HepG2 (cell line): Measurements from ENCODE around the gene LCE3E. TPM values are rescaled to one million over a fixed set of nuclear protein-coding genes. Genes with fewer than 3 reads are reported as not detected.

Experiments
- ATAC-seq: fragments of 200-7000 bp; cut with Tn5 transposase; 3 replicates; pipeline ENCODE4 v1.9.1; 2020; ENCODE audit warnings: mild to moderate bottlenecking, moderate library complexity
- BruUV-seq: library from RNA; stranded (reverse); fragments of 400-500 nt; replicated peaks from 2 replicates; lab custom pipeline; 2021; lab: Mats Ljungman, UMichigan
- CTCF ChIA-PET: fragments of 300-600 bp; formaldehyde crosslinking; extraction: SDS; loops from one replicate; lab custom pipeline; 2021; ENCODE audit warnings: low total read pairs, inconsistent platforms, low intra/inter-chr PET ratio; lab: Yijun Ruan, JAX
- POLR2A ChIA-PET: fragments of 350-600 bp; sonication (Branson Sonifier 250); formaldehyde crosslinking; loops from one replicate; lab custom pipeline; 2020; ENCODE audit warnings: antibody characterized with exemption, inconsistent platforms; lab: Yijun Ruan, JAX
- DNase-seq: peaks from one replicate; pipeline ENCODE4 v3.0.0-alpha.2; 2015; ENCODE audit warnings: low spot score
- FAIRE-seq: peaks from 3 replicates; lab custom pipeline; 2011; peaks lifted over from hg19 to GRCh38; lab: Jason Lieb, UNC
- H2AFZ ChIP-seq: one replicate; pipeline ENCODE4 v1.6.1; 2011; ENCODE audit warnings: low read length, inconsistent platforms
- H3K27ac ChIP-seq: fragments of 300-600 bp; 3 replicates; pipeline ENCODE4 v1.8.0; 2011; ENCODE audit warnings: mixed run types, mild to moderate bottlenecking, mixed read lengths, low read length, inconsistent platforms; ENCODE audit not compliant: insufficient read depth; ENCODE audit errors: extremely low read length
- H3K27me3 ChIP-seq, 2 experiments: fragments of 200-600 bp in 1 of 2; 2 replicates in 1 of 2; 3 replicates in 1 of 2; pipeline versions ENCODE4 v1.6.0 to v1.8.0; 2011; ENCODE audit warnings: low read length in 2 of 2, mild to moderate bottlenecking in 2 of 2, moderate library complexity in 2 of 2, inconsistent platforms in 1 of 2; ENCODE audit not compliant: insufficient read depth in 2 of 2, control insufficient read depth in 1 of 2
- H3K36me3 ChIP-seq, 2 experiments: fragments of 200-600 bp in 1 of 2; replicated peaks in 1 of 2; 2 replicates in 1 of 2; 3 replicates in 1 of 2; pipeline versions ENCODE4 v1.5.1 to v1.8.0; 2011; ENCODE audit warnings: low read length in 2 of 2, inconsistent platforms in 1 of 2; ENCODE audit not compliant: insufficient read depth in 2 of 2, control insufficient read depth in 1 of 2
- H3K4me1 ChIP-seq: 2 replicates; pipeline ENCODE4 v1.5.1; 2012; ENCODE audit warnings: low read length, inconsistent platforms; ENCODE audit not compliant: insufficient read depth
- H3K4me2 ChIP-seq: 2 replicates; pipeline ENCODE4 v1.6.0; 2011; ENCODE audit warnings: low read depth, low read length, inconsistent platforms
- H3K4me3 ChIP-seq, 3 experiments: fragments of 200-600 bp in 1 of 3; sonication (generic), shearing (Covaris generic) in 1 of 3; replicated peaks in 1 of 3; 2 replicates each; pipeline ENCODE4 v1.5.1; 2011 to 2016; ENCODE audit warnings: low read length in 3 of 3, inconsistent platforms in 2 of 3, low read depth in 2 of 3, mild to moderate bottlenecking in 2 of 3, control low read depth in 1 of 3, mixed read lengths in 1 of 3; ENCODE audit not compliant: insufficient read depth in 1 of 3
- H3K79me2 ChIP-seq: one replicate; pipeline ENCODE4 v1.6.1; 2011; ENCODE audit warnings: low read length, inconsistent platforms; ENCODE audit not compliant: insufficient read depth
- H3K9ac ChIP-seq: 2 replicates; pipeline ENCODE4 v1.6.0; 2011; ENCODE audit warnings: mild to moderate bottlenecking, low read depth, low read length, inconsistent platforms; ENCODE audit not compliant: insufficient read depth
- H3K9me3 ChIP-seq: 2 replicates; pipeline ENCODE4 v1.5.1; 2012; ENCODE audit warnings: mild to moderate bottlenecking, low read length
- H4K20me1 ChIP-seq: 2 replicates; pipeline ENCODE4 v1.6.0; 2011; ENCODE audit warnings: inconsistent platforms, mild to moderate bottlenecking, low read length, moderate library complexity; ENCODE audit not compliant: insufficient read depth
- ARID2 ChIP-seq: sonication (generic); formaldehyde crosslinking; IDR thresholded peaks from 2 replicates; pipeline ENCODE4 v1.8.1; 2022; ENCODE audit warnings: mild to moderate bottlenecking, missing genetic modification reagents, borderline replicate concordance
- CEBPB ChIP-seq: IDR thresholded peaks from 2 replicates; pipeline ENCODE4 v1.6.1; 2011; ENCODE audit warnings: low read depth, low read length, improper control_type of control experiment, borderline replicate concordance
- NFE2L2 ChIP-seq: fragments of 150-350 bp; IDR thresholded peaks from 2 replicates; pipeline ENCODE4 v1.6.1; 2014; ENCODE audit warnings: low read length
- RXRB ChIP-seq: IDR thresholded peaks from 2 replicates; pipeline ENCODE4 v1.6.1; 2016; ENCODE audit warnings: borderline replicate concordance, missing genetic modification reagents, missing compliant biosample characterization
- SKI ChIP-seq: fragments of 450-650 bp; IDR thresholded peaks from one replicate; pipeline ENCODE4 v1.6.1; 2018; ENCODE audit warnings: mild to moderate bottlenecking; ENCODE audit not compliant: partially characterized antibody
- ZNF207 ChIP-seq: fragments of 450-650 bp; IDR thresholded peaks from 2 replicates; pipeline ENCODE4 v1.6.1; 2016; ENCODE audit warnings: antibody characterized with exemption, borderline replicate concordance
- ZNF432 ChIP-seq: sonication (generic); formaldehyde crosslinking; IDR thresholded peaks from 2 replicates; pipeline ENCODE4 v1.5.0; 2020; ENCODE audit warnings: missing genetic modification reagents, mild to moderate bottlenecking, borderline replicate concordance
- ZNF747 ChIP-seq: sonication (generic); formaldehyde crosslinking; IDR thresholded peaks from 2 replicates; pipeline ENCODE4 v1.8.1; 2023; ENCODE audit warnings: missing genetic modification reagents, mild to moderate bottlenecking, borderline replicate concordance
- WGBS: methylation state at CpG from one replicate; pipeline ENCODE4 v1.1.6; 2017; ENCODE audit warnings: low lambda C conversion rate; 5-methylcytosine and 5-hydroxymethylcytosine counted together
- in situ Hi-C: cut with HindIII; loops from 2 replicates; pipeline ENCODE4 v1.10.0; 2017; ENCODE audit warnings: low pct_unique_long_range_greater_than_20kb; ENCODE audit not compliant: extremely low pct_ligation_motif_present
- intact Hi-C: fragments of 100-400 bp; cut with micrococcal nuclease; formaldehyde crosslinking; loops from one replicate; pipeline ENCODE4 v1.10.0; 2022; ENCODE audit not compliant: unreplicated experiment
- polyA plus RNA-seq, 8 experiments: library from polyadenylated mRNA; depleted of rRNA in 3 of 8; stranded (reverse) in 7 of 8; unstranded in 1 of 8; fragments of >200 nt; fragmentation: Illumina TruSeq in 4 of 8; extraction: Trizol in 4 of 8; gene quantifications; 2 replicates each; pipeline versions ENCODE4 v1.2.1 to v1.2.3, GENCODE V29; 2011 to 2016; ENCODE audit warnings: low read depth in 4 of 8, missing spikeins in 1 of 8, mixed read lengths in 1 of 8; ENCODE audit not compliant: insufficient read depth in 1 of 8
- total RNA-seq, 5 experiments: library from RNA; depleted of rRNA; stranded (reverse); fragments of >200 nt; fragmentation: Illumina TruSeq; extraction: Trizol; gene quantifications; 2 replicates each; pipeline ENCODE4 v1.2.3, GENCODE V29; 2016; ENCODE audit warnings: low read depth in 1 of 5
- TF ChIP-seq, protein P1 (sequence below): sonication (generic); formaldehyde crosslinking; IDR thresholded peaks from 2 replicates; pipeline ENCODE4 v1.4.0; 2020; ENCODE audit warnings: missing genetic modification reagents
- TF ChIP-seq, protein P2 (sequence below): fragments of 450-650 bp; IDR thresholded peaks from 2 replicates; pipeline ENCODE4 v1.6.1; 2017; ENCODE audit warnings: mild to moderate bottlenecking

LCE3E gene
- total and polyA plus RNA-seq, 2 of the 13 experiments (the other 11 are each of a cell fraction or from before 2014, with no cell fraction given) = not detected

DNA sequence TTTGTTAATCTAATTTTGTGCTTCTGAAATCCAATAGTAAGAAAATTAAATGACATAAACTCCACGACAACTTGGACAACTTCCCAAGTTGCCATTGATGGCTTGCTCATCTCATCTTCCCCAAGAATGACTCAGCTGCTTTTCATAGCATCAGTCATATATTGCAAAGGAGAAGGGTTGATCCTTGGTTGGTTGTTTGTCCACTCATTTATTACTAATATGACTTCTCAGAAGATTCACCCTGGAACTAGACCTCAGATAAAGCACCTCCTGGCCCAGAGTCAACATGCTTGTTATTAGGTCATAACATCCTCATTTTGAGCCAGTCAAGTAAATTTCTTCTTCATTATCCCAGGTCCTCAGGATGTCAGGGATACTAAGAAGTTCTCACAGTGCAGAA, 16.1 kb upstream of the LCE3E start:
- 0% methylated on average over 1 of the region's 1 CpG for WGBS
- no peak overlapping the region for H3K9ac ChIP-seq
- H3K4me3 ChIP-seq = no peak overlapping the region
- no peaks in the 10 kb centered on the region for H3K36me3 ChIP-seq
- H4K20me1 ChIP-seq = no peaks in the 10 kb centered on the region
- no peak overlapping the region for H3K27ac ChIP-seq
- no peak overlapping the region for H2AFZ ChIP-seq
- H3K79me2 ChIP-seq = no peaks in the 10 kb centered on the region
- intact Hi-C loops (no loop called here), in situ Hi-C loops (no loop called here)
- H3K4me1 ChIP-seq = no peaks in the 10 kb centered on the region
- no peaks in the 10 kb centered on the region for H3K27me3 ChIP-seq
- POLR2A ChIA-PET = no interaction called here
- FAIRE-seq (no peak), ATAC-seq (no peak), DNase-seq (no peak)
- H3K4me2 ChIP-seq = no peak overlapping the region
- no peaks in the 10 kb centered on the region for H3K9me3 ChIP-seq
- TF ChIP-seq, protein P1, sequence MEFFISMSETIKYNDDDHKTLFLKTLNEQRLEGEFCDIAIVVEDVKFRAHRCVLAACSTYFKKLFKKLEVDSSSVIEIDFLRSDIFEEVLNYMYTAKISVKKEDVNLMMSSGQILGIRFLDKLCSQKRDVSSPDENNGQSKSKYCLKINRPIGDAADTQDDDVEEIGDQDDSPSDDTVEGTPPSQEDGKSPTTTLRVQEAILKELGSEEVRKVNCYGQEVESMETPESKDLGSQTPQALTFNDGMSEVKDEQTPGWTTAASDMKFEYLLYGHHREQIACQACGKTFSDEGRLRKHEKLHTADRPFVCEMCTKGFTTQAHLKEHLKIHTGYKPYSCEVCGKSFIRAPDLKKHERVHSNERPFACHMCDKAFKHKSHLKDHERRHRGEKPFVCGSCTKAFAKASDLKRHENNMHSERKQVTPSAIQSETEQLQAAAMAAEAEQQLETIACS (CRISPR knock-in tag) = no peak
- TF ChIP-seq NFE2L2 = peak; percentile 29; the same call in 1 of the 2 replicates
- CTCF ChIA-PET = no interaction called here
- BruUV-seq = no TSS peak

DNA sequence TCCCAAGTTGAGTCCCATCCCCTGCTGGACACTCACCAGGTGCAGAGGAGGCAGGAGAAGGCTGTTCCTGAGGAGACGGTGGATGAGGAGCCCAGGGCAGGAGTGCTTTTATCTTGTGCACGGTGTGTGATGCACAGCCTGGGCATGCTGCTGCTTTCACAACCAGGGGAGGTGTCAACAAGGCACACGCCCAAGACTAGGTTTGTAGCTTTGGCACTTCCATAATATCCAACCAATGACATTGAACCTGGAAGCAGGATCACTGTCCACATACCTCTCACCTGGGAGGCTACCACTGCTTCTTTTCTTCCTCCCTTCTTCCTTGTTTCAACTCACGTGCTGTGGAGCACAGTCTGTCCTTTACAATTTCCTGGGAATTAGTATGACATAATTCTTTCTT, 13.9 kb upstream of the LCE3E start, which contains the start of gene LCE3D:
Gene LCE3D, minus strand, starts transcription at position 84 of the 400 bp plus-strand sequence. CDS start 580 bp downstream, outside the sequence.
- H2AFZ ChIP-seq = no peak within 1 kb of the TSS
- no peaks in the 10 kb centered on the region for H3K36me3 ChIP-seq
- no peaks in the 10 kb centered on the region for H4K20me1 ChIP-seq
- H3K27ac ChIP-seq = no peak within 1 kb of the TSS
- CTCF ChIA-PET = no interaction called here
- no peak for DNase-seq
- H3K4me3 ChIP-seq = no peak within 1 kb of the TSS
- BruUV-seq = no TSS peak
- in situ Hi-C loops = no loop called here
- H3K79me2 ChIP-seq = no peaks in the 10 kb centered on the region
- H3K4me1 ChIP-seq = no peaks in the 10 kb centered on the region
- ATAC-seq = no peak
- no peak within 1 kb of the TSS for H3K9ac ChIP-seq
- FAIRE-seq = no peak
- no peaks in the 10 kb centered on the region for H3K27me3 ChIP-seq
- no peak within 1 kb of the TSS for H3K4me2 ChIP-seq
- no peaks in the 10 kb centered on the region for H3K9me3 ChIP-seq
- intact Hi-C loops = no loop called here
- WGBS = 21% methylated on average over 4 of the region's 4 CpGs
- POLR2A ChIA-PET = no interaction called here
- TF ChIP-seq ZNF747 (CRISPR knock-in tag) (no peak), CEBPB (no peak), SKI (no peak), ARID2 (CRISPR knock-in tag) (no peak), ZNF207 (no peak), RXRB (CRISPR knock-in tag) (no peak), ZNF432 (CRISPR knock-in tag) (no peak)
- TF ChIP-seq, protein P2, sequence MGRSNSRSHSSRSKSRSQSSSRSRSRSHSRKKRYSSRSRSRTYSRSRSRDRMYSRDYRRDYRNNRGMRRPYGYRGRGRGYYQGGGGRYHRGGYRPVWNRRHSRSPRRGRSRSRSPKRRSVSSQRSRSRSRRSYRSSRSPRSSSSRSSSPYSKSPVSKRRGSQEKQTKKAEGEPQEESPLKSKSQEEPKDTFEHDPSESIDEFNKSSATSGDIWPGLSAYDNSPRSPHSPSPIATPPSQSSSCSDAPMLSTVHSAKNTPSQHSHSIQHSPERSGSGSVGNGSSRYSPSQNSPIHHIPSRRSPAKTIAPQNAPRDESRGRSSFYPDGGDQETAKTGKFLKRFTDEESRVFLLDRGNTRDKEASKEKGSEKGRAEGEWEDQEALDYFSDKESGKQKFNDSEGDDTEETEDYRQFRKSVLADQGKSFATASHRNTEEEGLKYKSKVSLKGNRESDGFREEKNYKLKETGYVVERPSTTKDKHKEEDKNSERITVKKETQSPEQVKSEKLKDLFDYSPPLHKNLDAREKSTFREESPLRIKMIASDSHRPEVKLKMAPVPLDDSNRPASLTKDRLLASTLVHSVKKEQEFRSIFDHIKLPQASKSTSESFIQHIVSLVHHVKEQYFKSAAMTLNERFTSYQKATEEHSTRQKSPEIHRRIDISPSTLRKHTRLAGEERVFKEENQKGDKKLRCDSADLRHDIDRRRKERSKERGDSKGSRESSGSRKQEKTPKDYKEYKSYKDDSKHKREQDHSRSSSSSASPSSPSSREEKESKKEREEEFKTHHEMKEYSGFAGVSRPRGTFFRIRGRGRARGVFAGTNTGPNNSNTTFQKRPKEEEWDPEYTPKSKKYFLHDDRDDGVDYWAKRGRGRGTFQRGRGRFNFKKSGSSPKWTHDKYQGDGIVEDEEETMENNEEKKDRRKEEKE = no peak
